Gastroesophageal sphincter (tissue), 4 donors: ENCODE results near the gene NIFK. TPM values are rescaled to one million over a fixed set of nuclear protein-coding genes. Genes with fewer than 3 reads are reported as not detected.

ENCODE experiments used
- ATAC-seq: fragments of 150-250 bp; one replicate; pipeline ENCODE4 v1.9.1; 2016; ENCODE audit warnings: mild to moderate bottlenecking, moderate library complexity
- H3K27ac ChIP-seq, 4 donors: fragments of 200-600 bp; sonication (generic) in 3 of 4; 1 replicate in 3 of 4; 2 replicates in 1 of 4; pipeline ENCODE4 v1.5.1; 2016 to 2019
- H3K27me3 ChIP-seq: fragments of 200-600 bp; sonication (generic); one replicate; pipeline ENCODE4 v1.5.1; 2019
- H3K36me3 ChIP-seq, 2 donors: fragments of 200-600 bp; sonication (generic); one replicate each; pipeline ENCODE4 v1.5.1; 2019; ENCODE audit warnings: control low read depth in 1 of 2
- H3K4me1 ChIP-seq, 3 donors: fragments of 200-600 bp; sonication (generic); 1 replicate in 2 of 3; 2 replicates in 1 of 3; pipeline ENCODE4 v1.5.1; 2016 to 2019; ENCODE audit warnings: control low read depth in 2 of 3
- H3K4me3 ChIP-seq, 2 donors: fragments of 200-600 bp; sonication (generic); one replicate each; pipeline ENCODE4 v1.5.1; 2019; ENCODE audit warnings: mild to moderate bottlenecking in 1 of 2, moderate library complexity in 1 of 2
- H3K9me3 ChIP-seq, 3 donors: fragments of 200-600 bp; sonication (generic); one replicate each; pipeline ENCODE4 v1.5.1; 2017 to 2019; ENCODE audit warnings: control low read depth in 2 of 3
- EP300 ChIP-seq: sonication (generic); formaldehyde crosslinking; IDR thresholded peaks from one replicate; pipeline ENCODE4 v1.6.1; 2017; ENCODE audit warnings: antibody characterized with exemption, mild to moderate bottlenecking
- POLR2A ChIP-seq, 2 donors: fragments of 450-650 bp; IDR thresholded peaks; one replicate each; pipeline ENCODE4 v1.6.1; 2017; ENCODE audit warnings: antibody characterized with exemption in 2 of 2, mild to moderate bottlenecking in 2 of 2, moderate library complexity in 1 of 2
- POLR2AphosphoS5 ChIP-seq: sonication (generic); formaldehyde crosslinking; IDR thresholded peaks from one replicate; pipeline ENCODE4 v1.6.1; 2017; ENCODE audit warnings: antibody characterized with exemption
- WGBS, 2 donors: methylation state at CpG; one replicate each; pipeline ENCODE4 v1.1.5; 2018; ENCODE audit warnings: low coverage in 1 of 2; 5-methylcytosine and 5-hydroxymethylcytosine counted together
- total RNA-seq, 4 donors: library from RNA; depleted of rRNA; stranded (reverse); fragments of >200 nt; gene quantifications; one replicate each; pipeline ENCODE4 v1.1.0, GENCODE V29; 2016
- TF ChIP-seq, protein P1 (sequence below), 4 experiments: fragments of 200-600 bp in 2 of 4; fragments of 450-650 bp in 2 of 4; sonication (generic) in 1 of 4; IDR thresholded peaks; one replicate each; pipeline ENCODE4 v1.5.1; 2017 to 2019; ENCODE audit warnings: antibody characterized with exemption in 4 of 4, mild to moderate bottlenecking in 2 of 4, moderate library complexity in 2 of 4

The NIFK gene
- total RNA-seq, 4 donors from 2014 or later: 16.2 to 92.7 (median 46.7) TPM

- Histone ChIP-seq H3K4me3 (no peak overlapping the region), H3K27me3 (no peaks in the 10 kb centered on the region), H3K36me3 (peaks cover 0 to 100% of the 10 kb centered on the region in 2 donors), H3K9me3 (no peaks in the 10 kb centered on the region), H3K27ac (no peak overlapping the region), H3K4me1 (no peaks in the 10 kb centered on the region)
- TF ChIP-seq EP300: no peak
- no peak for TF ChIP-seq POLR2A (IDR thresholded peaks at IDR 0.05)
- TF ChIP-seq POLR2AphosphoS5: no peak
- TF ChIP-seq, protein P1, sequence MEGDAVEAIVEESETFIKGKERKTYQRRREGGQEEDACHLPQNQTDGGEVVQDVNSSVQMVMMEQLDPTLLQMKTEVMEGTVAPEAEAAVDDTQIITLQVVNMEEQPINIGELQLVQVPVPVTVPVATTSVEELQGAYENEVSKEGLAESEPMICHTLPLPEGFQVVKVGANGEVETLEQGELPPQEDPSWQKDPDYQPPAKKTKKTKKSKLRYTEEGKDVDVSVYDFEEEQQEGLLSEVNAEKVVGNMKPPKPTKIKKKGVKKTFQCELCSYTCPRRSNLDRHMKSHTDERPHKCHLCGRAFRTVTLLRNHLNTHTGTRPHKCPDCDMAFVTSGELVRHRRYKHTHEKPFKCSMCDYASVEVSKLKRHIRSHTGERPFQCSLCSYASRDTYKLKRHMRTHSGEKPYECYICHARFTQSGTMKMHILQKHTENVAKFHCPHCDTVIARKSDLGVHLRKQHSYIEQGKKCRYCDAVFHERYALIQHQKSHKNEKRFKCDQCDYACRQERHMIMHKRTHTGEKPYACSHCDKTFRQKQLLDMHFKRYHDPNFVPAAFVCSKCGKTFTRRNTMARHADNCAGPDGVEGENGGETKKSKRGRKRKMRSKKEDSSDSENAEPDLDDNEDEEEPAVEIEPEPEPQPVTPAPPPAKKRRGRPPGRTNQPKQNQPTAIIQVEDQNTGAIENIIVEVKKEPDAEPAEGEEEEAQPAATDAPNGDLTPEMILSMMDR (IDR thresholded peaks at IDR 0.05): no peak
- WGBS, 2 donors: 82 to 94% methylated on average over 9 to 10 of the region's 10 CpGs
- ATAC-seq: no peak
These were observed 28.1 kb upstream of the NIFK start for GRCh38 chr2:121764681-121765228.

DNA sequence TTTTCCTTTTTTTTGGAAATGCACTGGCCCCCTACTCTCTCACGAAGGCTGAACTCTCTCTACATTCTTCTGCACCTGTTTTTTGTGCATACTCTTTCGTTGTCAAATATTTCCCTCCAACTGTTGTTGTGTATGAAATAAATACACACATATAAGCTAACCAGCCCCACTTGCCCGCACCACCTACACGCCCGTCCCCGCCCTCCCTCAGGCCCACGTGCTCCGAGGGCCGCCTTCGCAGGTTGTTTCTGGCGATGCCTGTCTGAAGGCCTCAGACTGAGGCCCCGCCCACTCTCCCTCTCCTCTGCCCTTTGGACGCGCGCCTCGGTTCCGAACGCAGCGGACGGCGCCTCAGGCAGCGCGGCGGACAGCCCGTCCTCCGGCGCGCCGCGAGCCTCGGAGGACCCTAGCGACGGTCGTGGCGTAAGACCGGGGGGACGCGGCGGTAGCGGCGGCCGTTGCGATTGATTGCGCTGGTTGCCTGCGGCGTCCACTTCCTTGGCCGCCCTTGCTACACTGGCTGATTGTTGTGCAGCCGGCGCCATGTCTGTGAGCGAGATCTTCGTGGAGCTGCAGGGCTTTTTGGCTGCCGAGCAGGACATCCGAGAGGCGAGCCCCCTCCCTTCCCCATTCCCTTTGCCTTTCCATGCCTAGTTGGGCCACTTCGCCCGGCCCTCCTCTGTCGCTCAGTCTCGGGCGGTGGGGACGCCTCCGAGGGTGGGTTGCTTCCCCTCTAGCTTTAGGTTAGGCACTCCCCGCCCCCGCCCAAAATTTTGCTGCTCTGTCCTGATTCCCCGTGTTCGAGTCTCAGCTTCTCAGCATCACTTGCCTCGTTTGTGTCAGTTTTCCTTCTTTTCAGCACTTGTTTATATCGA is 18.8 kb upstream of the NIFK start, which contains the start of gene TSN:
TSS of gene TSN (plus strand) at position 415 of the 875 bp plus-strand sequence. CDS start at position 544, 129 bp downstream.
- peaks cover 0 to 28% of the 10 kb centered on the region in 2 donors for H3K36me3 ChIP-seq
- TF ChIP-seq POLR2A (IDR thresholded peaks at IDR 0.05) (peak; percentile 46 to 53), POLR2AphosphoS5 (peak; percentile 89), EP300 (no peak)
- TF ChIP-seq, protein P1 (IDR thresholded peaks at IDR 0.05): peak in 3 of 4 experiments; percentile 5 to 27 (median 24)

GRCh38 chr2:121754851-121755236 is 18.2 kb upstream of the NIFK start:
- H3K4me1 ChIP-seq: peaks cover 0 to 34% (median 7%) of the 10 kb centered on the region in 3 donors
- 1 to 4% methylated on average over 6 to 8 of the region's 8 CpGs for WGBS, 2 donors
- H3K36me3 ChIP-seq: peaks cover 0 to 21% of the 10 kb centered on the region in 2 donors
- H3K9me3 ChIP-seq: no peaks in the 10 kb centered on the region
- TF ChIP-seq EP300: no peak
- TF ChIP-seq, protein P1 (IDR thresholded peaks at IDR 0.05): no peak
- TF ChIP-seq POLR2A (IDR thresholded peaks at IDR 0.05): no peak
- TF ChIP-seq POLR2AphosphoS5: no peak
- H3K4me3 ChIP-seq: peak overlapping the region; percentile 88 to 93
- peak overlapping the region in 3 of 4 donors; percentile 52 to 85 (median 82) for H3K27ac ChIP-seq
- no peaks in the 10 kb centered on the region for H3K27me3 ChIP-seq
- peak; percentile 4 for ATAC-seq

More for the DNA sequence above, 18.8 kb upstream of the NIFK start, which contains the start of gene TSN:
- Histone ChIP-seq H3K4me1 (peaks cover 0 to 34% (median 7%) of the 10 kb centered on the region in 3 donors), H3K9me3 (no peaks in the 10 kb centered on the region), H3K4me3 (peak within 1 kb of the TSS; percentile 88 to 93), H3K27me3 (no peaks in the 10 kb centered on the region), H3K27ac (peak within 1 kb of the TSS; percentile 51 to 86 (median 84))
- ATAC-seq: peak; percentile 100
- 0 to 2% methylated on average over 5 to 17 of the region's 67 CpGs for WGBS, 2 donors

GRCh38 chr2:121748202-121748601 is 11.5 kb upstream of the NIFK start:
- Histone ChIP-seq H3K27ac (no peak overlapping the region), H3K36me3 (no peaks in the 10 kb centered on the region), H3K27me3 (no peaks in the 10 kb centered on the region), H3K9me3 (no peaks in the 10 kb centered on the region), H3K4me1 (no peaks in the 10 kb centered on the region), H3K4me3 (no peak overlapping the region)
- WGBS, 2 donors: 27 to 49% methylated on average over 3 to 4 of the region's 4 CpGs
- TF ChIP-seq, protein P1 (IDR thresholded peaks at IDR 0.05): peak in 1 of 4 experiments; percentile 27
- no peak for TF ChIP-seq EP300
- ATAC-seq: no peak
